Activated T-helper 17 cell treated with anti-CD3 and anti-CD28 coated beads, Interleukin-2, amount 50 U/mL, for 72 hours (primary cell): ENCODE results near the gene LRRC38. TPM values are rescaled to one million over a fixed set of nuclear protein-coding genes. Genes with fewer than 3 reads are reported as not detected.
"Not testable (repeated sequence)": the region's sequence is repeated elsewhere in the genome, so short reads cannot be mapped to it uniquely, and the experiment has no call there.

Experiments
- ATAC-seq: fragments of 150-1000 bp; cut with Tn5 transposase; replicated peaks from 2 replicates; pipeline ENCODE4 v1.10.0; 2021; ENCODE audit warnings: mild to moderate bottlenecking, moderate library complexity
- H3K27ac Mint-ChIP-seq: one replicate; pipeline ENCODE4 v1.8.0; 2022; ENCODE audit warnings: mixed read lengths
- H3K27me3 Mint-ChIP-seq: one replicate; pipeline ENCODE4 v1.8.0; 2022; ENCODE audit warnings: mixed read lengths
- H3K36me3 Mint-ChIP-seq: one replicate; pipeline ENCODE4 v1.8.0; 2022; ENCODE audit warnings: low read depth, mild to moderate bottlenecking, mixed read lengths
- H3K4me1 Mint-ChIP-seq: one replicate; pipeline ENCODE4 v1.8.0; 2022; ENCODE audit warnings: mixed read lengths
- H3K4me3 Mint-ChIP-seq: one replicate; pipeline ENCODE4 v1.8.0; 2022; ENCODE audit warnings: mild to moderate bottlenecking, mixed read lengths
- H3K9me3 Mint-ChIP-seq: one replicate; pipeline ENCODE4 v1.8.0; 2022; ENCODE audit warnings: mixed read lengths
- total RNA-seq, 2 donors: library from RNA; stranded (reverse); gene quantifications; one replicate each; pipeline ENCODE4 v1.2.3, GENCODE V29; 2022

Gene LRRC38
- total RNA-seq, 2 donors from 2014 or later = not detected

DNA sequence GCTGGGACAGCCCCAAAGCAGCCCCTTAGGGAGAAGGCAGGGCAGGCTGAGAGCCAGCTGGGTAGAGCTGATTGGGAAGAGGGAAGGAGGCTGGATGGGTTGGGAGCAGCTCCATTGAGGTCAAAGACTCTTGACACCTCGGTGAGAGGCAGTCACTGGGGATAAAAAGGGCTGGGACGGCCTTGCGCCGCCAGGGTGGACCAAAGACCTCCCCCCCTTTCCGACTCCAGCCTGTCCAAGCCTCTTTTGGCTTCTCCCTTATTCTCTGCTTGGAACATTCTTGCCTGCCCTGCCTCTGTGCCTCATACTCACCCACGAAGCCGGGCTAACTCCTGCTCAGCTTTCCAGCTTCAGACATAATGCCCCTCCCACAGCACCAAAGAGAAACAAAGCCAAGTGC lies 51.1 kb downstream of the LRRC38 start:
- H3K27me3 Mint-ChIP-seq = peaks cover 3% of the 10 kb centered on the region
- no peaks in the 10 kb centered on the region for H3K36me3 Mint-ChIP-seq
- H3K4me1 Mint-ChIP-seq = no peaks in the 10 kb centered on the region
- no peak for ATAC-seq
- no peak overlapping the region for H3K27ac Mint-ChIP-seq
- no peaks in the 10 kb centered on the region for H3K9me3 Mint-ChIP-seq
- no peak overlapping the region for H3K4me3 Mint-ChIP-seq

DNA sequence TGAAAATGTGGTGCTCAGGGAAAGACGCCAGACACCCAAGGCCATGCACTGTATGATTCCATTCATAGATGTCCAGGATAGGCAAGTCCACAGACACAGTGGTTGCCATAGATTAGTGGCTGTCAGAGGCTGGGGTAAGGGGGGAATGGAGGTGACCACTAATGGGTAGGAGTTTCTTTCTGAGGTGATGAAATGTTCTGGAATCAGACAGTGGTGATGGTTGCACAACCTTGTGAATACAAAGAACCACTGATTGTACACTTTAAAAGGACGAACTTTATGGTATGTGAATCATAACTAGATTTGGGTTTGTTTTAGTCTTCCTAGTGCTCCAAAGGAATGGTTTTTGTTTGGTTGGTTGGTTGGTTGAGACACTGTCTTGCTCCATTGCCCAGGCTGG lies 51.8 kb downstream of the LRRC38 start:
- Mint-ChIP-seq H3K4me3 (no peak overlapping the region), H3K4me1 (no peaks in the 10 kb centered on the region), H3K27ac (no peak overlapping the region), H3K36me3 (no peaks in the 10 kb centered on the region), H3K9me3 (no peaks in the 10 kb centered on the region), H3K27me3 (peaks cover 8% of the 10 kb centered on the region)
- no peak for ATAC-seq

DNA sequence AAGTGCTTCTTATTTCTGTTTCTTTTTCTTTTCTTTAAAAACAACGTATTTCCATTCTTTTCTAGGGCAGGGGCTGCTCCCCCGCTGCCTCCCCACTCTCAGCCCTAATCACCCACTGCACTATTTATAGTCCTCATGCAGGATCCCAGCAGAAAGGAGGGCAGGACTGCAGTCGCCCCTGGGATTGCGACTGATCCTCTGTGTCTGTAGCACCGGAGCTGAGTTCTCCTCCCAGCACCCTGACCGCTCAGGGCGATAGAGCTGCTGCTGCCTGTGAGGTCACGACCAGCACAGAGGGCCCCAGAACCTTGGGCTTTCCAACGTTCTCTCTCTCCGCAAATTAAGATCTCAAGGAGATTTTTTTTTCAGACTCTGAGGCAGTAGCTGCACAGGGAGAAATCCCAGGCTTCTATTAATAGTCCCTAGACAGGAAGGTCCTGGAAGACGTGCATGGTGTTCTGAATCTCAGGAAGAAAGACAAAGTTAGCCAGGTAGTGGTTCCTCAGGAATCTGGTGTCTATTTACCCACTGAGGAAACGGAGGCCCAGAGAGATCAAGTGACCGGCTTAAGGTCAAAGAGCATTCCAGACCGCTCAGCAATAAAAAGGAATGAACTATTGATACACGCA lies 56.8 kb downstream of the LRRC38 start:
- no peak overlapping the region for H3K27ac Mint-ChIP-seq
- no peak for ATAC-seq

DNA sequence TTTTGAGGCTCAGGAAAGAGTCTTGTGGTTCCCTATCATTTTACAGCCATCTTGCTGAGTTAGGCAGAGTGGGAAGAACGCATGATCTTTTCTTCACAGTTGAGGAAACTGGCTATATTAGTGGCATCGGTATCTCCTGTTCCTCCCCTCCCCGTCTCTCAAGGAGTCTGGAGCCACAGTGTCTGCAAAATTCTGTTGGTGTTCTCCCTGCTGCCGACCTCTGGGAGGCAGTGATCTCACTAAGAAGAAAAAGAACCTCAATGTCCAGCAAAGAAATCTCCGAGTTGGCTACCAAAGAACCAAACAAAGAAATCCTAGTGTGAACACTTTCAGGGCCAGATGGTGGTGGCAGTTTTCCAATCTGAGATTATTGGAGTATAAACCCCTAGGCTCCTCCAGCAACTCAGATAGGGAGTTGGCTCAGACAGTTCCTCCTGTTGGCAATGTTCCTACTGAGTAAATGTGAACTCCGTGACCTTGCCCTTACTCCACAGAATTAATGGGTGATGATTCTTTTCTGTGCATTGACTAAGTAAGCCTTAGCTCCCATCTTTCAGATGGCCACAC lies 62.3 kb downstream of the LRRC38 start:
- no peak for ATAC-seq
- Mint-ChIP-seq H3K9me3 (no peaks in the 10 kb centered on the region), H3K4me3 (no peak overlapping the region), H3K4me1 (no peaks in the 10 kb centered on the region), H3K27ac (no peak overlapping the region), H3K36me3 (no peaks in the 10 kb centered on the region), H3K27me3 (peaks cover 3% of the 10 kb centered on the region)

More for the DNA sequence above, 56.8 kb downstream of the LRRC38 start:
- Mint-ChIP-seq H3K36me3 (no peaks in the 10 kb centered on the region), H3K9me3 (no peaks in the 10 kb centered on the region), H3K27me3 (peaks cover 15% of the 10 kb centered on the region), H3K4me1 (no peaks in the 10 kb centered on the region), H3K4me3 (no peak overlapping the region)

DNA sequence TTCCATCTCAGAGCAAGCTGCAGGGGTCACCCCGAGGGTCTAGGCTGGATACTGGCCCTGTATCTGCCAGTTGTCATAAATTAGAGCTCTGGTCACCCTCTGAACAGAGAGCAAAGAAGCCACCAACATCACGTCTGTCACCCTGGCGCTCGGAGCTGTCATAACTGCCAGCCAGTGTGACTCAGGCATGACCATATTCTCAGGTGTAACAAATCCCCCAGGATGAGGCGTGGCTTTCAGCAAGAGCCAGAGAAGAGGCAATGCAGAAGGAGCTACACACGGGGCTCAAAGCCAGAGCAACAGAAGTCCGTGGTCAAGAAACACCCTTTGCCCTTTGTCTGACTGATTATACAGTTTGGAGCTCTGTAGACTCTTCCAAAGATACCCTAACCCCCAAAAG lies 63.6 kb downstream of the LRRC38 start:
- Mint-ChIP-seq H3K4me1 (no peaks in the 10 kb centered on the region), H3K4me3 (no peak overlapping the region), H3K9me3 (no peaks in the 10 kb centered on the region), H3K27ac (no peak overlapping the region), H3K27me3 (no peaks in the 10 kb centered on the region), H3K36me3 (no peaks in the 10 kb centered on the region)
- no peak for ATAC-seq

DNA sequence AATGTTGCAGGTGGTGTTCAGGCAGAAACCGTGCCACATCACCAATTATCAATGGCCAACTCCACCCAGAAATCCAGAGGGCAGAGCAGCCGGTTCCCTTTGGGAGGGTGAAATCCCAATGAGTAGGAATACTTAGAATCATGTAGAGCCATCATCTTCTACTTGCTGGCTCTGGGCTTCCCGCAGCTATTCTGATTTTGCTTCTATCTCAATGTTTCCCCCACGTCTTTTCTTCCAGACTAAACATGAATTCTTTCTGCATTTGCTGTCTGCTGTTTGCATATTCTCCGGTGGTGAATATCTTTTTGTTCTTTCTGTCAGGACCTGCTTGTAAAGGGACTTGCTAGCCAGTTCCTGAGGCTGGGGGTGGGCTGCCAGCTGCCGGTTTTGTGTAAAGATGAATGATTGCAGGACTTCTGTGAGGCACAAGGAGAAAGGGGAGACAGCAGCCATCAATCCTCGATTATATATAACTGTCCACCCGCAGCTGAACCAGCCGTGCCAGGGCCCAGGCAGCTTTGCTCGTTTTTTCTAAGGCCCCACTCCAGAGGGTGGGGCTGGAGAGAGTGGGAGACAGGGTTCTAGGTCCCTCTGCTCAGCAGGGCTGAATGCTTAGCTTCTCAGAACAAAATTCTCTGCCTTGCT lies 70.3 kb downstream of the LRRC38 start:
- Mint-ChIP-seq H3K9me3 (no peaks in the 10 kb centered on the region), H3K4me3 (no peak overlapping the region), H3K27ac (no peak overlapping the region), H3K36me3 (no peaks in the 10 kb centered on the region), H3K27me3 (no peaks in the 10 kb centered on the region), H3K4me1 (no peaks in the 10 kb centered on the region)
- no peak for ATAC-seq

DNA sequence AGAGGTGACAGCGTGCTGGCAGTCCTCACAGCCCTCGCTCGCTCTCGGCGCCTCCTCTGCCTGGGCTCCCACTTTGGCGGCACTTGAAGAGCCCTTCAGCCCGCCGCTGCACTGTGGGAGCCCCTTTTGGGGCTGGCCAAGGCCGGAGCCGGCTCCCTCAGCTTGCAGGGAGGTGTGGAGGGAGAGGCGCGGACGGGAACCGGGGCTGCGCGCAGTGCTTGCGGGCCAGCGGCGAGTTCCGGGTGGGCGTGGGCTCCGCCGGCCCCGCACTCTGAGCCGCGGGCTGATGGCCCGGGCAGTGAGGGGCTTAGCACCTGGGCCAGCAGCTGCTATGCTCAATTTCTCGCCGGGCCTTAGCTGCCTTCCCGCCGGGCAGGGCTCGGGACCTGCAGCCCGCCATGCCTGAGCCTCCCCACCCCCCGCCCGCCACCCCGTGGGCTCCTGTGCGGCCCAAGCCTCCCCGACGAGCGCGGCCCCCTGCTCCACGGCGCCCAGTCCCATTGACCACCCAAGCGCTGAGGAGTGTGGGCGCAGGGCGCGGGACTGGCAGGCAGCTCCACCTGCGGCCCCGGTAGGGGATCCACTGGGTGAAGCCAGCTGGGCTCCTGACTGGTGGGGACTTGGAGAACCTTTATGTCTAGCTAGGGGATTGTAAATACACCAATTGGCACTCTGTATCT lies 74.6 kb downstream of the LRRC38 start:
- not testable (repeated sequence) for H3K36me3 Mint-ChIP-seq, H3K9me3 Mint-ChIP-seq, ATAC-seq

DNA sequence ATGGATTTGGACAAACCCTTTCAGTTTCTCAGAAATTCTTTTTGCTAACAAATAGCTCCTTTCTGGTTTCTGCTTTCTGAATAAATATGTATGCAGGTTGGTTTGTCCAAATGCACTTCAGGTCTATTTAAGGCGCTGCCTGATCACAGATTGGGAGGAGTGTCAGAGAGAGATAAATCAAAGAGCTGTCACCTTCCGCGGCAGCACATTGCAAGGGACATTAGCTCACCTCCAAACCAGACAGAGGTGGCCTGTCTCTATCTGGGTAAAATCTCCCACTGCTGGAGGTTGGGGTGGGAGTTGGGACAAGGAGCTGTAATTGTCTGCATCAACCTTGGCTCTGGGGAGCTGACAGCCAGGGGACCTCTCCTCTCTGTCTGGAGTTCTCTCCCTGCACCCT lies 78.3 kb downstream of the LRRC38 start:
- H3K36me3 Mint-ChIP-seq = no peaks in the 10 kb centered on the region
- H3K27ac Mint-ChIP-seq = no peak overlapping the region
- no peak for ATAC-seq
- no peaks in the 10 kb centered on the region for H3K4me1 Mint-ChIP-seq
- H3K9me3 Mint-ChIP-seq = peaks cover 4% of the 10 kb centered on the region
- no peak overlapping the region for H3K4me3 Mint-ChIP-seq
- peaks cover 18% of the 10 kb centered on the region for H3K27me3 Mint-ChIP-seq

More for the DNA sequence above, 74.6 kb downstream of the LRRC38 start:
- H3K4me3 Mint-ChIP-seq, H3K27ac Mint-ChIP-seq, H3K4me1 Mint-ChIP-seq: not testable (repeated sequence)
- H3K27me3 Mint-ChIP-seq = peaks cover 12% of the 10 kb centered on the region

DNA sequence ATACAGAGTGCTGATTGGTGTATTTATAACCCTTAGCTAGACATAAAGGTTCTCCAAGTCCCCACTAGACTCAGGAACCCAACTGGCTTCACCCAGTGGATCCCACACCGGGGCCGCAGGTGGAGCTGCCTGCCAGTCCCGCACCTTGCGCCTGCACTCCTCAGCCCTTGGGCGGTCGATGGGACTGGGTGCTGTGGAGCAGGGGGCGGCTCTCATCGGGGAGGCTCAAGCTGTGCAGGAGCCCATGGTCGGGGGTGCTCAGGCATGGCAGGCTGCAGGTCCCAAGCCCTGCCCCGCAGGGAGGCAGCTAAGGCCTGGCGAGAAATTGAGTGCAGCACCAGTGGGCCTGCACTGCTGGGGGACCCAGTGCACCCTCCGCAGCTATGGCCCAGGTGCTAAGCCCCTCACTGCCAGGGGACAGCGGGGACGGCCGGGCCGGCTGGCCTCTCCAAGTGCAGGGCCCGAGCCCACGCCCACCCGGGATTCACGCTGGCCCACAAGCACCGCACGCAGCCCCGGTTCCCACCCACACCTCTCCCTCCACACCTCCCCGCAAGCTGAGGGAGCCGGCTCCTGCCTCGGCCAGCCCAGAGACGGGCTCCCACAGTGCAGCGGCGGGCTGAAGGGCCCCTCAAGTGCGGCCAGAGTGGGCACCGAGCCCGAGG lies 80.0 kb downstream of the LRRC38 start:
- H3K9me3 Mint-ChIP-seq, H3K4me3 Mint-ChIP-seq, ATAC-seq, H3K27ac Mint-ChIP-seq, H3K36me3 Mint-ChIP-seq, H3K4me1 Mint-ChIP-seq: not testable (repeated sequence)
- peaks cover 18% of the 10 kb centered on the region for H3K27me3 Mint-ChIP-seq

DNA sequence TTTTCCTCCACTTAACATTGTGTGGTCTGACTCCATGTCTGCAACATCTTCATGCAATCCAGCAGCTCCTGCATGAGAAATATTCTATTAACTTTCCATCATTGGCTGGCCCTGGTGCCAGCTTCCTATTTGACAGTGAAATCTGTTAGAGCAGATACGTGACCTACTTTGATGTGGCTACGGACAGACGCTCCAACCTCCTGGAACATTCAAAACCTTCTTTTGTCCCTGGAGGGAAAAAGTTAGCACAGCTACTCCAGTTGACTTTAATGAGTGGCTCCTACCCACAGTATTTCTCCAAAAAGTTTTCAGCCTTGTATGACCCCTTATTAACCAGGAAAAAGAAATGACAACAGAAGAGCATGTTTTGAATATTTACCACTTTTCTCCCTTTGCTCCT lies 81.6 kb downstream of the LRRC38 start:
- Mint-ChIP-seq H3K4me1 (no peaks in the 10 kb centered on the region), H3K4me3 (no peak overlapping the region), H3K9me3 (peaks cover 4% of the 10 kb centered on the region), H3K36me3 (no peaks in the 10 kb centered on the region), H3K27ac (no peak overlapping the region), H3K27me3 (peaks cover 18% of the 10 kb centered on the region)
- ATAC-seq = no peak

DNA sequence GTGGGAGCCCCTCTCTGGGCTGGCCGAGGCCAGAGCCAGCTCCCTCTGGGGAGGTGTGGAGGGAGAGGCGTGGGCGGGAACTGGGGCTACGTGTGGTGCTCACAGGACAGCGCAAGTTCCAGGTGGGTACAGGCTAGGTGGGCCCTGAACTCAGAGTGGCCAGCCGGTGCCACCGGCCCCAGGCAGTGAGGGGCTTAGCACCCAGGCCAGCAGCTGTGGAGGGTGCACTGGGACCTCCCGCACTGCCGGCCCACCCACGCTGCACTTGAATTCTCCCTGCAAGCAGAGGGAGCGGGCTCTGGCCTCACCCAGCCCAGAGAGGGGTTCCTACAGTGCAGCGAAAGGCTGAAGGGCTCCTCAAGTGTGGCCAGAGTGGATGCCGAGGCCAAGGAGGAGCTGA lies 83.3 kb downstream of the LRRC38 start:
- H3K36me3 Mint-ChIP-seq = no peaks in the 10 kb centered on the region
- no peak overlapping the region for H3K27ac Mint-ChIP-seq
- ATAC-seq = no peak
- H3K9me3 Mint-ChIP-seq = peaks cover 4% of the 10 kb centered on the region
- no peak overlapping the region for H3K4me3 Mint-ChIP-seq
- H3K4me1 Mint-ChIP-seq = no peaks in the 10 kb centered on the region
- H3K27me3 Mint-ChIP-seq = peaks cover 10% of the 10 kb centered on the region

Other genes starting within 250 kb of the LRRC38 start
- gene PRAMEF8, start 228.9 kb downstream of the LRRC38 start, total RNA-seq = not detected
- gene PRAMEF33, start 210.5 kb downstream of the LRRC38 start, total RNA-seq = not detected
- gene PRAMEF15, start 198.4 kb downstream of the LRRC38 start, total RNA-seq = not detected
- gene PRAMEF14, start 166.9 kb downstream of the LRRC38 start, total RNA-seq = not detected
- gene PRAMEF19, start 142.1 kb downstream of the LRRC38 start, total RNA-seq = not detected
- not detected for gene PRAMEF17, start 124.4 kb downstream of the LRRC38 start, total RNA-seq
- gene PRAMEF20, start 103.6 kb downstream of the LRRC38 start, total RNA-seq = not detected
- not detected for gene PDPN, start 69.8 kb upstream of the LRRC38 start, total RNA-seq
- 10 to 100 TPM; 57.1 to 66.1 TPM for gene PRDM2, start 186.2 kb upstream of the LRRC38 start, total RNA-seq